ENCODE measurements around the gene TRIO.

- TF ChIP-seq CTCF (conservative IDR thresholded peaks at IDR 0.05; ENCODE audit: low read depth, low read length): no peak
- TF ChIP-seq EZH2 (IDR thresholded peaks at IDR 0.05; ENCODE audit: borderline replicate concordance, low read depth, low read length, poor library complexity, severe bottlenecking): no peak
These were observed 44.0 kb downstream of the TRIO start for GRCh38 chr5:14187157-14187556.

Measured in A673 (cell line).